Panc1 (cell line): Measurements from ENCODE around the gene OPA3.

Experiments used
- POLR2AphosphoS5 ChIP-seq: IDR thresholded peaks from 2 replicates; pipeline ENCODE4 v1.6.1; 2012; ENCODE audit warnings: mild to moderate bottlenecking, low read depth, low read length, moderate library complexity
- SIN3A ChIP-seq: IDR thresholded peaks from 2 replicates; pipeline ENCODE4 v1.6.1; 2012; ENCODE audit warnings: low read depth, mild to moderate bottlenecking, low read length, moderate library complexity, borderline replicate concordance; ENCODE audit not compliant: insufficient read depth
- TF ChIP-seq, protein P1 (sequence below): fragments of 450-650 bp; IDR thresholded peaks from 2 replicates; pipeline ENCODE4 v1.5.1; 2017; ENCODE audit warnings: mild to moderate bottlenecking
- TF ChIP-seq, protein P2 (sequence below), 2 experiments: IDR thresholded peaks; 2 replicates each; pipeline ENCODE4 v1.6.1; 2011 to 2012; ENCODE audit warnings: low read depth in 2 of 2, control low read depth in 1 of 2, low read length in 1 of 2, mild to moderate bottlenecking in 1 of 2, moderate library complexity in 1 of 2; ENCODE audit not compliant: insufficient read depth in 1 of 2

DNA sequence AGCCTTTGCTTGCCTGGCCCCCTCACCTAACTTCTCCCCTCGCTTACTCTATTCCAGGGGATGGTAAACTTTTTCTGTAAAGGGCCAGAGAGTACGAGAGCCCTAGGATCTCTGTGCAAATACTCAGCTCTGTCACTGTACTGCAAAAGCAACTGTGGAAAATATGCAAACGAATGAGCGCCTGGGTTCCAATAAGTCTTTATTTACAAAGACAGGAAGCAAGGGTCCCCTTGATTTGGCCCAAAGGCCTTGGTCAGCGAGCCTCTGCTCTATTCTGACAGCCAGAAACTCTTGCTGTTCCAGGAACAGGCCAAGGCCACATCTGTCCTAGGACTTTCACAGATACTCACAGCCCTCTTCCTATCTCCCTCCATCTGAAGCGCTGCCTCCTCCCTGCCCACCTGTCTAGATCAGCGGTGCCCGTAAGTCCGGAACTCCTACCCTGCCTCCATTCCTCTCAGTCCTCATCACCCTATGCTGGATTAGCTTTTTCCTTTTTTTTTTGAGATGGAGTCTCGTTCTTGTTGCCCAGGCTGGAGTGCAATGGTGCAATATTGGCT lies 37.3 kb downstream of the OPA3 start:
- TF ChIP-seq, protein P1, sequence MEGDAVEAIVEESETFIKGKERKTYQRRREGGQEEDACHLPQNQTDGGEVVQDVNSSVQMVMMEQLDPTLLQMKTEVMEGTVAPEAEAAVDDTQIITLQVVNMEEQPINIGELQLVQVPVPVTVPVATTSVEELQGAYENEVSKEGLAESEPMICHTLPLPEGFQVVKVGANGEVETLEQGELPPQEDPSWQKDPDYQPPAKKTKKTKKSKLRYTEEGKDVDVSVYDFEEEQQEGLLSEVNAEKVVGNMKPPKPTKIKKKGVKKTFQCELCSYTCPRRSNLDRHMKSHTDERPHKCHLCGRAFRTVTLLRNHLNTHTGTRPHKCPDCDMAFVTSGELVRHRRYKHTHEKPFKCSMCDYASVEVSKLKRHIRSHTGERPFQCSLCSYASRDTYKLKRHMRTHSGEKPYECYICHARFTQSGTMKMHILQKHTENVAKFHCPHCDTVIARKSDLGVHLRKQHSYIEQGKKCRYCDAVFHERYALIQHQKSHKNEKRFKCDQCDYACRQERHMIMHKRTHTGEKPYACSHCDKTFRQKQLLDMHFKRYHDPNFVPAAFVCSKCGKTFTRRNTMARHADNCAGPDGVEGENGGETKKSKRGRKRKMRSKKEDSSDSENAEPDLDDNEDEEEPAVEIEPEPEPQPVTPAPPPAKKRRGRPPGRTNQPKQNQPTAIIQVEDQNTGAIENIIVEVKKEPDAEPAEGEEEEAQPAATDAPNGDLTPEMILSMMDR, result no peak
- TF ChIP-seq, protein P2, sequence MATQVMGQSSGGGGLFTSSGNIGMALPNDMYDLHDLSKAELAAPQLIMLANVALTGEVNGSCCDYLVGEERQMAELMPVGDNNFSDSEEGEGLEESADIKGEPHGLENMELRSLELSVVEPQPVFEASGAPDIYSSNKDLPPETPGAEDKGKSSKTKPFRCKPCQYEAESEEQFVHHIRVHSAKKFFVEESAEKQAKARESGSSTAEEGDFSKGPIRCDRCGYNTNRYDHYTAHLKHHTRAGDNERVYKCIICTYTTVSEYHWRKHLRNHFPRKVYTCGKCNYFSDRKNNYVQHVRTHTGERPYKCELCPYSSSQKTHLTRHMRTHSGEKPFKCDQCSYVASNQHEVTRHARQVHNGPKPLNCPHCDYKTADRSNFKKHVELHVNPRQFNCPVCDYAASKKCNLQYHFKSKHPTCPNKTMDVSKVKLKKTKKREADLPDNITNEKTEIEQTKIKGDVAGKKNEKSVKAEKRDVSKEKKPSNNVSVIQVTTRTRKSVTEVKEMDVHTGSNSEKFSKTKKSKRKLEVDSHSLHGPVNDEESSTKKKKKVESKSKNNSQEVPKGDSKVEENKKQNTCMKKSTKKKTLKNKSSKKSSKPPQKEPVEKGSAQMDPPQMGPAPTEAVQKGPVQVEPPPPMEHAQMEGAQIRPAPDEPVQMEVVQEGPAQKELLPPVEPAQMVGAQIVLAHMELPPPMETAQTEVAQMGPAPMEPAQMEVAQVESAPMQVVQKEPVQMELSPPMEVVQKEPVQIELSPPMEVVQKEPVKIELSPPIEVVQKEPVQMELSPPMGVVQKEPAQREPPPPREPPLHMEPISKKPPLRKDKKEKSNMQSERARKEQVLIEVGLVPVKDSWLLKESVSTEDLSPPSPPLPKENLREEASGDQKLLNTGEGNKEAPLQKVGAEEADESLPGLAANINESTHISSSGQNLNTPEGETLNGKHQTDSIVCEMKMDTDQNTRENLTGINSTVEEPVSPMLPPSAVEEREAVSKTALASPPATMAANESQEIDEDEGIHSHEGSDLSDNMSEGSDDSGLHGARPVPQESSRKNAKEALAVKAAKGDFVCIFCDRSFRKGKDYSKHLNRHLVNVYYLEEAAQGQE (IDR thresholded peaks at IDR 0.05; ENCODE audit: insufficient read depth in 1 of 2, low read depth in 2 of 2, low read length in 1 of 2), result no peak
- no peak for TF ChIP-seq POLR2AphosphoS5
- TF ChIP-seq SIN3A, result no peak
